GM12873 (cell line): ENCODE results near the gene BLVRB.

ENCODE experiments used
- TF ChIP-seq, protein P1 (sequence below): IDR thresholded peaks from 2 replicates; pipeline ENCODE4 v1.5.1; 2012; ENCODE audit warnings: low read depth, mild to moderate bottlenecking, moderate library complexity, low read length, control low read depth; ENCODE audit not compliant: insufficient read depth; ENCODE audit errors: missing control alignments

Gene BLVRB

DNA sequence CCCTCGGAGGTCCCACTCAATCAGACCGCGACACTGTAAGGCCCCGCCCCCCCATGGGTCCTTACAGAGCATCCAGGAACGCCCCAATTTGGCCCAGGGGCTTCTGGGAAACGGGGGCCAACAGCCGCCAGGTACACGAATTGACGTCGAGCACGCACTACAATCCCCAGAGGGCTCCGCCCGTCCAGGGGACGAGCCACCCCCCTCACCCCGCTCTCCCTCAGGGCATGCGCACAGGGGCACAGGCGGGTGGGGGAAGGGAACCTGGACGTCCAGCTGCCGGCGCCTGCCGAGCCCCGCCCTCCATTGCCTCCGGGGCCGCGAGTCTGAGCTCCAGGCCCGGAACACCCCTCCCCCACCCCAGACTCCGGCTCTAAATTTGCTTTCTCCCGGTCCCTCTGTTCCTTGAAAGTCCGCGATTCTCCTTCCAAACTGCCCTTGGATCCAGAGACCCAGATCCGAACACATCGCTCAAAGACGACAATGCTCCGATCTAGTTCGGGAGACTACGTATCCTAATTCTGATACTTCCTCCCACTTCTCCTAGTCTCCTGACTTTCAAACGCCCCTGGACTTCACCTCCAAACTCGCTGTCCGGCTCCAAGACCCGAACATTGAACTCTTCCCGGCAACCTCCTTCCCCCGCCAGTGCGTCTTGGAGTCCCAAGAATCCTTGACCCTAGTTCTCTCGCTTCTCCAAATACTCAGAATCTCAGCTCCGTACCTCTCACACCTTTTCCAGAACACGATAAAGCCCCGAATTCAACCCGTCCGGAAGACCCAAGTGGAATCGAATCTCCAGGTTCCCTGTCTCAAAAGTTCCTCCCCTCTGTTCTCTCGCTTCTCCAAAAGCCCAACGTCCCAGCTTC, 22.2 kb downstream of the BLVRB start:
- TF ChIP-seq, protein P1, sequence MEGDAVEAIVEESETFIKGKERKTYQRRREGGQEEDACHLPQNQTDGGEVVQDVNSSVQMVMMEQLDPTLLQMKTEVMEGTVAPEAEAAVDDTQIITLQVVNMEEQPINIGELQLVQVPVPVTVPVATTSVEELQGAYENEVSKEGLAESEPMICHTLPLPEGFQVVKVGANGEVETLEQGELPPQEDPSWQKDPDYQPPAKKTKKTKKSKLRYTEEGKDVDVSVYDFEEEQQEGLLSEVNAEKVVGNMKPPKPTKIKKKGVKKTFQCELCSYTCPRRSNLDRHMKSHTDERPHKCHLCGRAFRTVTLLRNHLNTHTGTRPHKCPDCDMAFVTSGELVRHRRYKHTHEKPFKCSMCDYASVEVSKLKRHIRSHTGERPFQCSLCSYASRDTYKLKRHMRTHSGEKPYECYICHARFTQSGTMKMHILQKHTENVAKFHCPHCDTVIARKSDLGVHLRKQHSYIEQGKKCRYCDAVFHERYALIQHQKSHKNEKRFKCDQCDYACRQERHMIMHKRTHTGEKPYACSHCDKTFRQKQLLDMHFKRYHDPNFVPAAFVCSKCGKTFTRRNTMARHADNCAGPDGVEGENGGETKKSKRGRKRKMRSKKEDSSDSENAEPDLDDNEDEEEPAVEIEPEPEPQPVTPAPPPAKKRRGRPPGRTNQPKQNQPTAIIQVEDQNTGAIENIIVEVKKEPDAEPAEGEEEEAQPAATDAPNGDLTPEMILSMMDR: no peak

DNA sequence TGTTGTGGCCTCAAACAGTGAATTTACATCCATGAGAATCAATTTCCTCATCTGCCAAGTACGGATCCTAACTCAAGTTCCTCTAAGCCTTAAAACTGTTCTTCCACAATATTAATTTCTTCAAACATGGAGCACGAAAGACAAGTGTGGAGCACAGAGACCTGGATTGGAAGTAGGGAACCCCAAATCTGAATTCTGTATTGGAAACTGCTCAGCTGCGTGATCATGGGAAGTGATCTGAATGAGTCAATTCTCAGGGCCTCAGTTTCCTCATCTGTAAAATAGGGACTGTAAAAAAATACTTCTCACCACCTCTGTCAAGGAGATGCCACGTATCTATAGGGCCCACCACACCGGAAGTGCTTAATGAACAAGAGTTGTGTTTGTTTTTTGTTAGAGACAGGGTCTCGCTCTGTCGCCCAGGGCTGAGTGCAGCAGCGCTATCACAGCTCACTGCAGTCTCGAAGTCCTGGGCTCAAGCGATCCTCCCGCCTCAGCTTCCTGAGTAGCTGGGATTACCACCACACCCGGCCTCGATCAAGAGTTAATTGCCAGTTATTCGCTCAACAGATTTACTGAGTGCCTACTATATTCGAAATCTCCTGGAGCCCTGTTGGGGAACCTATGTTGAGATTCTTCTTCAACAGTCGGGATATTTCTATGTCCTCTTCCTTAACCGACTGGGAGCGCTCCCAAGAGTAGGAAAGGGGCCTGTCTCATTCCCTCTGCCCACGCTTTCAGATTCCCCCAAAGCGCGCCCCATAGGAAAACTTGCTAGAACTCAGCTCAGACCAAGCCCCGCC, 23.0 kb downstream of the BLVRB start:
- TF ChIP-seq, protein P1: no peak

DNA sequence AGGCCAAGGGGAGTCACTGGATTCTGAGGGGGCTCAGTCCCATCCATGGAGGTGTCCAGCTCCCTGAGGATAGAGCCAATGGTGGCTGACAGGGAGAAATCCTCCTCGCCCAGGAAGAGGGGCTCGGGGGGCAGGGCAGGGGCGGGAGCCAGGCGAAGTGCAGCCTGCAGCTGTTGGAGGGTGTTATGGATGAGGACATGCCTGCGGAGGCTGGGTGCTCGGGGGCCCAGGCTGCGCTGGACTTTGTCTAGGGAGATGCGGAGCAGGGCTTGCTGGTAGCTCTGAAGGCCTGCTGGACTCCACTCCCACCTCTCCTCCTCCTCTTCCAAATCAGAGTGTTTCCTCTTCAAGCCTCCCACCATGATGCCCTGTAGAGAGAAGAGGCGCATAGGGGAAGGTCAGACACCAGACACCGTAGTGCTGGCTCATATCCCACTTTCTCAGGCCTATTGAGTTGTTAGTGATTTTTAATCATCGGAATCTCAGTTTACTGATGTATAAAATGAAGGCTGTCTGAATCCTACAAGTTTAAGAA, 23.8 kb downstream of the BLVRB start:
- TF ChIP-seq, protein P1: no peak

DNA sequence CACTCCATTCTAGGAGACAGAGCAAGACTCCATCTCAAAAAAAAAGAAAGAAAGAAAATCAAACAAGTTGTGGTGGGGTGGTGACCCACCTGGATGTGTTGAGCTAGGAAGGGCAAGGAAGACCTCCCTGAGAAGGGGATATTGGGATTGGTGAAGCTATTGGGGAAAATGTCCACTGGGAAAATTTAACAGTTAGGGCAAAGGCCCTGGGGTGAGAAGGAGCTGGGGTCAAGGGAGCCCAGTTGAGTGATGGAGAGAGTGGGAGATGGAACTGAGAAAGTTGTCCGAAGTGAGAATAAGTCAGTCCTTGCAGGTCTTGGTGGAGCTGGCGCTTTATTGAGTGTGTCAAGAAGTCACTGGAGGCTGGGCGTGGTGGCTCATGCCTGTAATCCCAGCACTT, 27.3 kb downstream of the BLVRB start:
- TF ChIP-seq, protein P1: no peak

DNA sequence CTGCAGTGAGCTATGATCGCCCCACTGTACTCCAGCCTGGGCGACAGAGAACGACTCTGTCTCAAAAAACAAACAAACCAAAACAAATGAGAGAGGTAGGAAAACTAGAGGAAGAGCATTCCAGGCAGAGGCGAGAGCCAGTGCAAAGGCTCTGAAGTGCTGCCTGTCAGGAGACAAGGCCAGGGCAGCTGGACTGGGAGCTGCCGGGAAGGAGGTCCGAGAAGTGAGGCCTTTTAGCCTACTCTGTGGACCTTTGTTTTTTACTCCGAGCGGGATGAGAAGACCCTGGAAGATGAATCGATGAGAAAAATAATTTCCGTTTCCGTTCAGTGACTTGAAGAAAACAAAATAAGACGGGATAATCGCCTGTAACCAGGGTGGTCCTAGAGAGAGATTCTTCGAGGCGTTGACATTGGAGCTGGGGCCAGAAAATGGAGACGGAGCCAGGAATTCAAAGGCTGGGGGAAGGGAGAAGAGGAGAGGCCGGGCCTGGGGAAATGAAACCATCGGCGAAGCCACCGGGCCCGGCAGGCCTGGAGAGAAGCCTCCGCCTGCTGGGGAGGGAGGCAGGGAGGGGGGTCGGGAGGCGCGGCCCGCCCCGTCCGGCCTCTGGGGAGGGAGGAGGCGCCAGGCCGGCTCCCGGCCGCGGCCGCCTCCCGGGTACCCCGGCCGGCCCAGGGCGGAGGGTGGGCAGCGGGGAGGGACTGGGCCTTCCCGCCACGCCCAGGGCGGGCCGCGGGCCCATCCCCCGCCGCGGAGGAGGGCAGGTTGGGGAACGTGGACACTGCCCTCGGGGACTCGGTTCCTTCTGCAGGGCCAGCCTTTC, 31.9 kb downstream of the BLVRB start:
- TF ChIP-seq, protein P1: no peak

DNA sequence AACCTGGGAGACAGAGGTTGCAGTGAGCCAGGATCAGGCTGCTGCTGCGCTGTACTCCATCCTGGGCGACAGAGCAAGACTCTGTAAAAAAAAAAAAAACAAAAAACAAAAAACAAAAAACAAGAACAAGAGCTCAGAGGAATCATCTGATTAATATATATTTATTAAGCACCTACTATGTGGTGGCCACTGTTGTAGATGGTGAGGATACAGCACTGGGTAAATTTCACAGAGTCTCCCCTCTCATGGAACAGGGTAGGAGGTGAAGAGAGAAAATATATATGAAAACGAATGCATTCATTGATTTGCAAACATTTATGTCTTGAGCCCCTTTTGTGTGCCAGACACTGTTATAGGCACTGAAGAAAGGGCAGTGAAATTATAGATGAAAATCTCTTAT, 33.8 kb downstream of the BLVRB start:
- TF ChIP-seq, protein P1: no peak
